Measurements from ENCODE around the gene COX14. TPM values are rescaled to one million over a fixed set of nuclear protein-coding genes. Genes with fewer than 3 reads are reported as not detected.

Gene COX14
- total RNA-seq, 1 experiment from 2014 or later: 31.9 TPM

DNA sequence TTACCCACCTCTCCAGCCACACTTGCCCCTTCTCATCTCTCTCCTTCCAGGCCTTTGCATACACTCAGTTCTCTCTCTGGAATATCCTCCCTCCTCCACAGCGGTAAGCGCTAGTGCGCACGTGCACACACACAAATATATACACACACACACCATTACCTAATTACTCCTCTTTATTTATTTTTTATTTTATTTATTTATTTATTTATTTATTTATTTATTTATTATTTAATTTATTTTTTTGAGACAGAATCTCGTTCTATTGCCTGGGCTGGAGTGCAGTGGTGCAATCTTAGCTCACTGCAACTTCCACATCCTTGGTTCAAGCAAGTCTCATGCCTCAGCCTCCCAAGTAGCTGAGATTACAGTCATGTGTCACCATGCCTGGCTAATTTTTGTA, 43.0 kb upstream of the COX14 start:
- H2BK12ac ChIP-seq (ENCODE audit: insufficient read length, low read depth, low read length): no peak overlapping the region
- H3K79me2 ChIP-seq (ENCODE audit: insufficient read depth, low read length): no peaks in the 10 kb centered on the region
- TF ChIP-seq, protein P1, sequence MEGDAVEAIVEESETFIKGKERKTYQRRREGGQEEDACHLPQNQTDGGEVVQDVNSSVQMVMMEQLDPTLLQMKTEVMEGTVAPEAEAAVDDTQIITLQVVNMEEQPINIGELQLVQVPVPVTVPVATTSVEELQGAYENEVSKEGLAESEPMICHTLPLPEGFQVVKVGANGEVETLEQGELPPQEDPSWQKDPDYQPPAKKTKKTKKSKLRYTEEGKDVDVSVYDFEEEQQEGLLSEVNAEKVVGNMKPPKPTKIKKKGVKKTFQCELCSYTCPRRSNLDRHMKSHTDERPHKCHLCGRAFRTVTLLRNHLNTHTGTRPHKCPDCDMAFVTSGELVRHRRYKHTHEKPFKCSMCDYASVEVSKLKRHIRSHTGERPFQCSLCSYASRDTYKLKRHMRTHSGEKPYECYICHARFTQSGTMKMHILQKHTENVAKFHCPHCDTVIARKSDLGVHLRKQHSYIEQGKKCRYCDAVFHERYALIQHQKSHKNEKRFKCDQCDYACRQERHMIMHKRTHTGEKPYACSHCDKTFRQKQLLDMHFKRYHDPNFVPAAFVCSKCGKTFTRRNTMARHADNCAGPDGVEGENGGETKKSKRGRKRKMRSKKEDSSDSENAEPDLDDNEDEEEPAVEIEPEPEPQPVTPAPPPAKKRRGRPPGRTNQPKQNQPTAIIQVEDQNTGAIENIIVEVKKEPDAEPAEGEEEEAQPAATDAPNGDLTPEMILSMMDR (conservative IDR thresholded peaks at IDR 0.05): no peak
- no peak overlapping the region for H3K9ac ChIP-seq (ENCODE audit: extremely low read depth, insufficient read length, low read length)
- H3K9me3 ChIP-seq (ENCODE audit: control insufficient read depth, low read depth, low read length): no peaks in the 10 kb centered on the region
- no peak overlapping the region for H3K23ac ChIP-seq (ENCODE audit: insufficient read length, low read depth, low read length)
- H4K5ac ChIP-seq (ENCODE audit: insufficient read length, low read depth, low read length): no peak overlapping the region
- no peak overlapping the region for H4K8ac ChIP-seq (replicated peaks; ENCODE audit: insufficient read length, low read depth, low read length)
- H3K14ac ChIP-seq (ENCODE audit: insufficient read depth, low read length): no peak overlapping the region
- Mint-ChIP-seq H3K4me3 (no peak overlapping the region), H3K4me1 (peaks cover 21 to 25% of the 10 kb centered on the region in 2 experiments), H3K9me3 (no peaks in the 10 kb centered on the region), H3K27ac (no peak overlapping the region), H3K27me3 (ENCODE audit: low read depth) (peaks cover 7% of the 10 kb centered on the region), H3K36me3 (ENCODE audit: insufficient read depth in 1 of 3, low read depth in 3 of 3) (no peaks in the 10 kb centered on the region)
- H3K4me2 ChIP-seq (ENCODE audit: insufficient read depth, insufficient read length, low read length): no peak overlapping the region
- H3K4me1 ChIP-seq (ENCODE audit: insufficient read depth, low read length): no peaks in the 10 kb centered on the region; the same call in 1 of the 2 replicates
- H2AFZ ChIP-seq (ENCODE audit: low read length): no peak overlapping the region
- no peak overlapping the region for H3K4ac ChIP-seq (ENCODE audit: low read depth, low read length)
- no peak overlapping the region for H3T11ph ChIP-seq (ENCODE audit: low read length)
- H2BK120ac ChIP-seq (ENCODE audit: low read depth, low read length, poor library complexity, severe bottlenecking): no peak overlapping the region
- no peak overlapping the region for H2BK5ac ChIP-seq (ENCODE audit: insufficient read length, low read length)
- DNase-seq: no peak
- no peak overlapping the region for H3K56ac ChIP-seq (ENCODE audit: insufficient read length, low read depth, low read length)
- H3K27me3 ChIP-seq (ENCODE audit: insufficient read depth, low read length): no peaks in the 10 kb centered on the region
- no peak overlapping the region for H4K91ac ChIP-seq (ENCODE audit: insufficient read length, low read depth, low read length)
- no peaks in the 10 kb centered on the region for H3K79me1 ChIP-seq (ENCODE audit: insufficient read depth, low read depth, low read length, poor library complexity, severe bottlenecking)
- no peaks in the 10 kb centered on the region for H3K23me2 ChIP-seq (ENCODE audit: insufficient read length, low read depth, low read length, poor library complexity, severe bottlenecking)
- no peaks in the 10 kb centered on the region for H4K20me1 ChIP-seq (ENCODE audit: control insufficient read depth, insufficient read depth, insufficient read length)
- H2BK20ac ChIP-seq (ENCODE audit: low read depth, low read length, poor library complexity, severe bottlenecking): no peak overlapping the region
- no CpG with 5 or more reads among the region's 5 CpGs for WGBS (ENCODE audit: extremely low coverage, insufficient read length, low lambda C conversion rate)
- H2AK5ac ChIP-seq (ENCODE audit: insufficient read length, low read length): no peak overlapping the region
- H2BK15ac ChIP-seq (ENCODE audit: low read depth, low read length): no peak overlapping the region
- H3K18ac ChIP-seq (ENCODE audit: insufficient read length, low read depth, low read length): no peak overlapping the region
- H3K27ac ChIP-seq (ENCODE audit: insufficient read length, low read depth, low read length): no peak overlapping the region

Measured in H9 (cell line).